ENCODE measurements around the gene F12.

- TF ChIP-seq TOX (CRISPR knock-in tag; IDR thresholded peaks at IDR 0.05; ENCODE audit: borderline replicate concordance) (no peak), ARNTL (CRISPR knock-in tag; IDR thresholded peaks at IDR 0.05; ENCODE audit: borderline replicate concordance, low read depth) (no peak), ZC3H10 (CRISPR knock-in tag; IDR thresholded peaks at IDR 0.05) (no peak)
Measured at GRCh38 chr5:177385720-177386119, 23.6 kb downstream of the F12 start.

Data from SK-N-SH treated with all-trans-retinoic acid at 6 μM for 48 hours (cell line).